ENCODE results near the gene NCS1.

NCS1 gene

GRCh38 chr9:130173666-130173983 lies 1.4 kb downstream of the NCS1 start:
- intact Hi-C loops (cut with DNase I): loop anchor here (10.0 kb wide), 1 partner anchor 69 kb away; no protein-coding TSS in a partner anchor
- DNase-seq: peak in 2 of 10 donors; percentile 77 to 87

GRCh38 chr9:130174025-130174424 lies 1.8 kb downstream of the NCS1 start:
- intact Hi-C loops (cut with DNase I): loop anchor here (10.0 kb wide), 1 partner anchor 69 kb away; no protein-coding TSS in a partner anchor
- no peak for DNase-seq

GRCh38 chr9:130174920-130175321 lies 2.7 kb downstream of the NCS1 start:
- DNase-seq: no peak
- intact Hi-C loops (cut with DNase I): loop anchor here (10.0 kb wide), 1 partner anchor 70 kb away; no protein-coding TSS in a partner anchor

- no peak for DNase-seq
- intact Hi-C loops (cut with DNase I): loop anchor here (10.0 kb wide), 1 partner anchor 71 kb away; no protein-coding TSS in a partner anchor
These were observed 3.2 kb downstream of the NCS1 start for GRCh38 chr9:130175355-130175754.

- intact Hi-C loops (cut with DNase I): loop anchor here (10.0 kb wide), 1 partner anchor 72 kb away; no protein-coding TSS in a partner anchor
- no peak for DNase-seq
These were observed 4.6 kb downstream of the NCS1 start for GRCh38 chr9:130176760-130177159.

- DNase-seq: no peak
- intact Hi-C loops (cut with DNase I): loop anchor here (10.0 kb wide), 1 partner anchor 73 kb away; no protein-coding TSS in a partner anchor
These were observed 5.9 kb downstream of the NCS1 start for GRCh38 chr9:130177898-130178805.

GRCh38 chr9:130179331-130179907 lies 7.2 kb downstream of the NCS1 start:
- no peak for DNase-seq
- intact Hi-C loops (cut with DNase I): loop anchor here (10.0 kb wide), 1 partner anchor 75 kb away; no protein-coding TSS in a partner anchor

- intact Hi-C loops (cut with DNase I): no loop called here
- DNase-seq: peak in 1 of 10 donors; percentile 43
These were observed 8.3 kb downstream of the NCS1 start for GRCh38 chr9:130180516-130180915.

- intact Hi-C loops (cut with DNase I): no loop called here
- peak in 2 of 10 donors; percentile 79 to 86 for DNase-seq
These were observed 9.6 kb downstream of the NCS1 start for GRCh38 chr9:130181678-130182380.

GRCh38 chr9:130182381-130182909 lies 10.2 kb downstream of the NCS1 start:
- DNase-seq: peak in 1 of 10 donors; percentile 84
- intact Hi-C loops (cut with DNase I): no loop called here

- intact Hi-C loops (cut with DNase I): no loop called here
- peak in 1 of 10 donors; percentile 86 for DNase-seq
These were observed 11.0 kb downstream of the NCS1 start for GRCh38 chr9:130183133-130183762.

GRCh38 chr9:130185017-130185416 lies 12.8 kb downstream of the NCS1 start:
- intact Hi-C loops (cut with DNase I): no loop called here
- peak in 1 of 10 donors; percentile 85 for DNase-seq

- intact Hi-C loops (cut with DNase I): no loop called here
- DNase-seq: peak in 4 of 10 donors; percentile 42 to 92 (median 63)
These were observed 13.4 kb downstream of the NCS1 start for GRCh38 chr9:130185490-130186031.

GRCh38 chr9:130186051-130186450 lies 13.8 kb downstream of the NCS1 start:
- intact Hi-C loops (cut with DNase I): no loop called here
- DNase-seq: no peak

- no peak for DNase-seq
- intact Hi-C loops (cut with DNase I): no loop called here
These were observed 14.8 kb downstream of the NCS1 start for GRCh38 chr9:130186839-130187522.

GRCh38 chr9:130187523-130187846 lies 15.3 kb downstream of the NCS1 start:
- no peak for DNase-seq
- intact Hi-C loops (cut with DNase I): no loop called here

- intact Hi-C loops (cut with DNase I): no loop called here
- DNase-seq: no peak
These were observed 16.8 kb downstream of the NCS1 start for GRCh38 chr9:130188860-130189481.

- intact Hi-C loops (cut with DNase I): no loop called here
- DNase-seq: no peak
These were observed 17.6 kb downstream of the NCS1 start for GRCh38 chr9:130189840-130190239.

Data from posterior cingulate gyrus (tissue), 11 donors.